Endothelial cell (in vitro differentiated cells): Measurements from ENCODE around the gene DNAH9. TPM values are rescaled to one million over a fixed set of nuclear protein-coding genes. Genes with fewer than 3 reads are reported as not detected.

ENCODE experiments used
- DNase-seq: peaks from one replicate; pipeline ENCODE4 v3.0.0; 2021; ENCODE audit warnings: low spot score
- H3K27ac Mint-ChIP-seq: one replicate; pipeline ENCODE4 v1.8.0; 2021; ENCODE audit warnings: mixed read lengths, inconsistent platforms; ENCODE audit not compliant: unreplicated experiment
- H3K27me3 Mint-ChIP-seq: one replicate; pipeline ENCODE4 v1.8.0; 2021; ENCODE audit warnings: mild to moderate bottlenecking, moderate library complexity, mixed read lengths, inconsistent platforms; ENCODE audit not compliant: unreplicated experiment
- H3K36me3 Mint-ChIP-seq: one replicate; pipeline ENCODE4 v1.8.0; 2021; ENCODE audit warnings: mild to moderate bottlenecking, low read depth, mixed read lengths, inconsistent platforms; ENCODE audit not compliant: unreplicated experiment
- H3K4me1 Mint-ChIP-seq: one replicate; pipeline ENCODE4 v1.8.0; 2021; ENCODE audit warnings: mild to moderate bottlenecking, mixed read lengths, inconsistent platforms; ENCODE audit not compliant: unreplicated experiment
- H3K4me3 Mint-ChIP-seq: one replicate; pipeline ENCODE4 v1.8.0; 2021; ENCODE audit warnings: mild to moderate bottlenecking, mixed read lengths, inconsistent platforms; ENCODE audit not compliant: unreplicated experiment
- H3K9me3 Mint-ChIP-seq: one replicate; pipeline ENCODE4 v1.8.0; 2021; ENCODE audit warnings: mixed read lengths, inconsistent platforms; ENCODE audit not compliant: unreplicated experiment
- CTCF ChIP-seq: fragments of 200-600 bp; sonication (generic); IDR thresholded peaks from one replicate; pipeline ENCODE4 v1.5.0; 2021; ENCODE audit warnings: antibody characterized with exemption; ENCODE audit not compliant: unreplicated experiment
- total RNA-seq: library from RNA; stranded (reverse); fragmentation: NEBNext Ultra II Directional; extraction: Animal tissue kit (Norgen Biotek cat#: 25700); gene quantifications from one replicate; pipeline ENCODE4 v1.2.1, GENCODE V29; 2021; ENCODE audit not compliant: unreplicated experiment

DNAH9 gene
- total RNA-seq, 1 donor from 2014 or later: not detected

GRCh38 chr17:11719856-11720255 is 121.6 kb downstream of the DNAH9 start:
- no peaks in the 10 kb centered on the region for H3K4me1 Mint-ChIP-seq
- no peaks in the 10 kb centered on the region for H3K27me3 Mint-ChIP-seq
- no peak overlapping the region for H3K27ac Mint-ChIP-seq
- H3K9me3 Mint-ChIP-seq: peaks cover 47% of the 10 kb centered on the region
- no peak for TF ChIP-seq CTCF
- H3K36me3 Mint-ChIP-seq: peaks cover 17% of the 10 kb centered on the region
- DNase-seq: no peak
- H3K4me3 Mint-ChIP-seq: no peak overlapping the region

GRCh38 chr17:11720816-11721215 is 122.5 kb downstream of the DNAH9 start:
- no peak for DNase-seq
- no peaks in the 10 kb centered on the region for H3K27me3 Mint-ChIP-seq
- no peak overlapping the region for H3K4me3 Mint-ChIP-seq
- peaks cover 49% of the 10 kb centered on the region for H3K9me3 Mint-ChIP-seq
- H3K36me3 Mint-ChIP-seq: peaks cover 17% of the 10 kb centered on the region
- no peaks in the 10 kb centered on the region for H3K4me1 Mint-ChIP-seq
- H3K27ac Mint-ChIP-seq: no peak overlapping the region
- no peak for TF ChIP-seq CTCF

GRCh38 chr17:11730747-11731146 is 132.5 kb downstream of the DNAH9 start:
- Mint-ChIP-seq H3K4me1 (no peaks in the 10 kb centered on the region), H3K4me3 (no peak overlapping the region), H3K9me3 (peaks cover 45% of the 10 kb centered on the region), H3K27me3 (peaks cover 3% of the 10 kb centered on the region), H3K27ac (no peak overlapping the region), H3K36me3 (peaks cover 9% of the 10 kb centered on the region)
- TF ChIP-seq CTCF: no peak
- DNase-seq: no peak

GRCh38 chr17:11736613-11737312 is 138.5 kb downstream of the DNAH9 start:
- peaks cover 48% of the 10 kb centered on the region for H3K9me3 Mint-ChIP-seq
- H3K36me3 Mint-ChIP-seq: peaks cover 6% of the 10 kb centered on the region
- H3K27ac Mint-ChIP-seq: no peak overlapping the region
- TF ChIP-seq CTCF: no peak
- H3K27me3 Mint-ChIP-seq: no peaks in the 10 kb centered on the region
- DNase-seq: no peak
- no peak overlapping the region for H3K4me3 Mint-ChIP-seq
- no peaks in the 10 kb centered on the region for H3K4me1 Mint-ChIP-seq

- no peak overlapping the region for H3K4me3 Mint-ChIP-seq
- no peak for TF ChIP-seq CTCF
- DNase-seq: no peak
- peaks cover 43% of the 10 kb centered on the region for H3K9me3 Mint-ChIP-seq
- H3K36me3 Mint-ChIP-seq: peaks cover 4% of the 10 kb centered on the region
- peaks cover under 1% of the 10 kb centered on the region for H3K27me3 Mint-ChIP-seq
- H3K4me1 Mint-ChIP-seq: no peaks in the 10 kb centered on the region
- no peak overlapping the region for H3K27ac Mint-ChIP-seq
Measured at GRCh38 chr17:11737313-11737679, 139.0 kb downstream of the DNAH9 start.
